Measurements from ENCODE around the gene LRRC46.
A peak's percentile ranks its signal among the peaks of the same experiment; 100 is the strongest.

The LRRC46 gene

DNA sequence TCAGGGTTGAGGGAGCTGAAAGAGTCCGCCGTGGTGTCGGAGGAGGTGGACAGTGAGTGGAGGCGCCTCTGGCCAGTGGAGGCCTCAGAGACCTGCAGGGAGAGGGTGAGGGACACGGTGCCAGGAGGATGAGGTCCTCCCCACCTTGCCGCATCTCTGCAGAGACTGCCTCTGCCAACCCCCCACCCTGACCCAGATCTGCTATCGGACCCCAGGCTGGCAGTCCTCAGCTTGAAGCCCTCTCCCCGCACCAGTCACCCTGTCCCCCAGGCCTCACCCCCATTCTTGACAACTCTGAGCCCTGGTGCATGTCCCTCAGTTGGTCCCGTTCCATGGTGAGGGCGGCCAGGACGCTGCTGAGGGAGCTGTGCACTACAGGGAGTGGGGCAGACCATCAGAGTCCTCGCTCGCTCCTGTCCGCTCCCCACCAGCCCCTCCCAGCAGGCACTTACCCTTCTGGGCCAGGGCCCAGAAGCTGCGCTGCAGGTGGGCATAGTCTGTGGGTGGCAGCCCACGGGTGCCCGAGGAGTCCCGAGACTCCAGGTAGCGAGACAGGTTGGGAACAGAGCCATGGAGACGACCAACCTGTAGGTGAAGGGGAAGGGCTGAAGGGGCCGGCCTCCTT lies 15.2 kb upstream of the LRRC46 start:
- no peak for DNase-seq (ENCODE audit: low read depth)
- no peak overlapping the region for H3K4me3 ChIP-seq (ENCODE audit: low read depth, low read length)
- TF ChIP-seq MYC (IDR thresholded peaks at IDR 0.05; ENCODE audit: low read depth, low read length) (no peak), MAX (IDR thresholded peaks at IDR 0.05; ENCODE audit: low read depth, low read length) (no peak), POLR2A (IDR thresholded peaks at IDR 0.05; ENCODE audit: extremely low read depth, insufficient read length) (no peak), CTCF (IDR thresholded peaks at IDR 0.05; ENCODE audit: low read depth, low read length) (no peak)

GRCh38 chr17:47816947-47817346 lies 14.5 kb upstream of the LRRC46 start:
- DNase-seq (ENCODE audit: low read depth) = no peak
- no peak for TF ChIP-seq POLR2A (IDR thresholded peaks at IDR 0.05; ENCODE audit: extremely low read depth, insufficient read length)
- TF ChIP-seq MYC (IDR thresholded peaks at IDR 0.05; ENCODE audit: low read depth, low read length) = no peak
- TF ChIP-seq CTCF (IDR thresholded peaks at IDR 0.05; ENCODE audit: low read depth, low read length) = no peak
- TF ChIP-seq MAX (IDR thresholded peaks at IDR 0.05; ENCODE audit: low read depth, low read length) = no peak
- no peak overlapping the region for H3K4me3 ChIP-seq (ENCODE audit: low read depth, low read length)

DNA sequence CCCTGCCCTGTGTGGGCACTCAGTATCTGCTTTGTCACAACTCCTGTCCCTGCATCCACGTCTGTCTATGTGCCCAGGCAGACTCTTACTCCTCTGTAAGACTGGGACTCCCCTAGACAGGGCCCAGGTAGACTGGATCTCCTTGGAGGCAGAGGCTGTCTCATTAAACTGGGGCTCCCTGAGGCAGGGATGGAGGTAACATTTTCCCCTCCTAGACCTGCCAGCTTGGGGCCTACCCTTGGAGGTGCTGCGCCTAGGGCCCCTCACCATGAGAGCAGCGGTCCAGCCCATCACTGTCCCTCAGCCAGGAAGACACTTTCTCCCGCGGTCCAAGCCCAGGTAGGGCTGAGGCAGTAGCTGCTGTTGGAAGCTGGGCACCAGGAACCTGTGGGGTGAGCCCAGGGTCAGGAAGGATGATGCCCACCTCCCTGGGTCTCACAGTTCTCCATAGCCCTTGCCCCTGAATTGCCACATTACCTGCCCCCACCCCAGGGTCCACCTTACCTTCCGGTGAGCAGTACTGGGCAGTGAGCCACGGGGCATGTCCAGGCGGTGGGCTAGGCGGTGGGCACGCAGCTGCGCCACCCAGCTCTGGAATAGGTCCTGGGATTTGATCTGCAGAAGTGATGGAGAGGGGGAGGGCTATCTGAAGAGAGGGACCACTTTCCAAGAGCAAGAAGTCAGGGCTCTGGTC lies 13.3 kb upstream of the LRRC46 start:
- no peak overlapping the region for H3K4me3 ChIP-seq (ENCODE audit: low read depth, low read length)
- TF ChIP-seq MYC (IDR thresholded peaks at IDR 0.05; ENCODE audit: low read depth, low read length) (no peak), CTCF (IDR thresholded peaks at IDR 0.05; ENCODE audit: low read depth, low read length) (no peak), MAX (IDR thresholded peaks at IDR 0.05; ENCODE audit: low read depth, low read length) (no peak), POLR2A (IDR thresholded peaks at IDR 0.05; ENCODE audit: extremely low read depth, insufficient read length) (no peak)

DNA sequence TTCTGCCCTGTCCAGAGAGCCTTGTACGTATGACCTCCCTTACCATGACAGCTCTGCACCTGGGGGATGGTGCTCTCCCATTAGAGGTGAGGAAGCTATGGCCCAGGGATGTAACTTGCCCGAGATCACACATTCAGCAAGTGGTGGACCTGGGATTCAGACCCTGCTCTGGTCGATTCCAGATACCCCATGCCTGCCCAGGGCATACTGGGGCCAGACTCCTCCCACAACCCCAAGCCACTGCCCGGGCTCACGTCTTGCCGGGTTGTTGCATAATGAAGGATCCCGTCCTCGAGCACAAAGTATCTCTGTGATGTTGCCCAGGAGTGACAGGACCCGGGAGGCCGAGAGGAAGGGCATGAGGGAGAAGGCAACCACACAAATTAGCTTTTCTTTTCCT lies 12.0 kb upstream of the LRRC46 start:
- DNase-seq (ENCODE audit: low read depth) = no peak
- TF ChIP-seq CTCF (IDR thresholded peaks at IDR 0.05; ENCODE audit: low read depth, low read length) (no peak), MAX (IDR thresholded peaks at IDR 0.05; ENCODE audit: low read depth, low read length) (no peak), POLR2A (IDR thresholded peaks at IDR 0.05; ENCODE audit: extremely low read depth, insufficient read length) (no peak), MYC (IDR thresholded peaks at IDR 0.05; ENCODE audit: low read depth, low read length) (no peak)
- H3K4me3 ChIP-seq (ENCODE audit: low read depth, low read length) = no peak overlapping the region

More for the DNA sequence above, 13.3 kb upstream of the LRRC46 start:
- DNase-seq (ENCODE audit: low read depth) = no peak

DNA sequence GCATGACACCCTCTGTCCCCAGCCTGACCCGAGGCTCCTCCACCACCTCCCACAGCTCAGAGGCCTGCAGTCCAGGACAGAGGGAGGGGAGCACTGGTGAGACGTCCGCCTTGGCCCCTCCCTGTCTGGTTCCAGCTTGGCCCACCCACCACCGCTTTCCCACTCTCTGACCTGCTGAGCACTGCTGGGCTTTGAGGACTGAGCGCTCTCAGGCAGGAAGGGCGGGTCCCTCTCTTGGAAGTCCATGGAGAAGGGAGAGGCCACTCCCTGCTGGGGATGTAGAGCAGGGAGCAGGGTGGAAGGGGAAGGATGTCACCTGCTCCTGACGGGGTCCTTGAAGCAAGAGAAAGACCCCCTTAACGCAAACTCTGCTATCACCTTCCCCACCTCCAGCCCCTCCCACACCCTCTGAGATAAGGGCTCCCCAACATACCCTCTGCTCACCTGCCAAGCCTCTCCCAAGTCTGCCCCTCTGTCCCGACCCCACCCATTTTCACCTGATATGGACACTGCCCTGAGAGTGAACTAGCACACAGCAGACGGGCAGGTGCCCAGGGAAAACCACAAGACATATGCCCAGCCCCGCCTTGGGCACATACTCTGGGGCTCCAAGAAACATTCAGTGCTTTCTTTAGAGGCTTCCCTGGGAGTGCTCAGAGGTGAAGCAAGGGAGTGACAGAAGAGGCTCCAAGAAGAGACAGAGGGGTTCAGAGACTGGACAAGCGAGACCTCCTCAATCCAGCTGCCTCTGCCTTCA lies 11.3 kb upstream of the LRRC46 start:
- no peak for DNase-seq (ENCODE audit: low read depth)
- TF ChIP-seq MAX (IDR thresholded peaks at IDR 0.05; ENCODE audit: low read depth, low read length) (no peak), POLR2A (IDR thresholded peaks at IDR 0.05; ENCODE audit: extremely low read depth, insufficient read length) (no peak), MYC (IDR thresholded peaks at IDR 0.05; ENCODE audit: low read depth, low read length) (no peak), CTCF (IDR thresholded peaks at IDR 0.05; ENCODE audit: low read depth, low read length) (no peak)
- peak overlapping the region; percentile 87 for H3K4me3 ChIP-seq (ENCODE audit: low read depth, low read length)

All from NB4 (cell line).